Type B pancreatic cell (in vitro differentiated cells): Measurements from ENCODE around the gene TMEM130. TPM values are rescaled to one million over a fixed set of nuclear protein-coding genes. Genes with fewer than 3 reads are reported as not detected.

Source experiments
- DNase-seq: peaks from one replicate; pipeline ENCODE4 v3.0.0; 2021; ENCODE audit warnings: mixed read lengths; ENCODE audit not compliant: unreplicated experiment; ENCODE audit errors: extremely low spot score
- H3K27ac Mint-ChIP-seq: 2 replicates; pipeline ENCODE4 v1.8.0; 2021; ENCODE audit warnings: mild to moderate bottlenecking, mixed read lengths
- H3K27me3 Mint-ChIP-seq: 2 replicates; pipeline ENCODE4 v1.8.0; 2021; ENCODE audit warnings: mixed read lengths
- H3K36me3 Mint-ChIP-seq: 2 replicates; pipeline ENCODE4 v1.8.0; 2021; ENCODE audit warnings: mixed read lengths
- H3K4me1 Mint-ChIP-seq: one replicate; pipeline ENCODE4 v1.8.0; 2021; ENCODE audit warnings: mixed read lengths; ENCODE audit not compliant: unreplicated experiment
- H3K4me3 Mint-ChIP-seq: 2 replicates; pipeline ENCODE4 v1.8.0; 2021; ENCODE audit warnings: mild to moderate bottlenecking, mixed read lengths
- H3K9me3 Mint-ChIP-seq: 2 replicates; pipeline ENCODE4 v1.8.0; 2021; ENCODE audit warnings: mixed read lengths
- CTCF ChIP-seq: fragments of 200-600 bp; sonication (generic); conservative IDR thresholded peaks from 2 replicates; pipeline ENCODE4 v1.5.0; 2021; ENCODE audit warnings: antibody characterized with exemption, mild to moderate bottlenecking
- microRNA-seq: library from miRNA; unstranded; fragments of <30 nt; microRNA quantifications from one replicate; pipeline ENCODE4, GENCODE V29; 2020
- total RNA-seq: library from RNA; stranded (reverse); gene quantifications from 2 replicates; pipeline ENCODE4 v1.2.1, GENCODE V29; 2021; ENCODE audit warnings: low replicate concordance

The TMEM130 gene
- total RNA-seq, 1 donor from 2014 or later, result 1.2 TPM

GRCh38 chr7:98805956-98806838 lies 63.6 kb downstream of the TMEM130 start:
- DNase-seq, result no peak
- no peak for TF ChIP-seq CTCF
- H3K27me3 Mint-ChIP-seq, result no peaks in the 10 kb centered on the region
- H3K27ac Mint-ChIP-seq, result no peak overlapping the region
- H3K4me3 Mint-ChIP-seq, result no peak overlapping the region
- no peaks in the 10 kb centered on the region for H3K36me3 Mint-ChIP-seq
- H3K4me1 Mint-ChIP-seq, result no peaks in the 10 kb centered on the region
- H3K9me3 Mint-ChIP-seq, result peaks cover 1% of the 10 kb centered on the region

- no peak for DNase-seq
- TF ChIP-seq CTCF, result no peak
- Mint-ChIP-seq H3K36me3 (no peaks in the 10 kb centered on the region), H3K27me3 (no peaks in the 10 kb centered on the region), H3K4me3 (no peak overlapping the region), H3K9me3 (peaks cover 5% of the 10 kb centered on the region), H3K27ac (no peak overlapping the region), H3K4me1 (no peaks in the 10 kb centered on the region)
Observed at GRCh38 chr7:98802781-98803110, 67.1 kb downstream of the TMEM130 start.

- Mint-ChIP-seq H3K36me3 (no peaks in the 10 kb centered on the region), H3K27me3 (no peaks in the 10 kb centered on the region), H3K27ac (no peak overlapping the region), H3K4me3 (no peak overlapping the region), H3K9me3 (peaks cover 5% of the 10 kb centered on the region), H3K4me1 (no peaks in the 10 kb centered on the region)
- no peak for TF ChIP-seq CTCF
- DNase-seq, result peak; percentile 78
Observed at GRCh38 chr7:98802088-98802780, 67.6 kb downstream of the TMEM130 start.

GRCh38 chr7:98800996-98801395 lies 68.8 kb downstream of the TMEM130 start:
- Mint-ChIP-seq H3K27me3 (no peaks in the 10 kb centered on the region), H3K36me3 (no peaks in the 10 kb centered on the region), H3K4me3 (no peak overlapping the region), H3K4me1 (no peaks in the 10 kb centered on the region), H3K27ac (no peak overlapping the region), H3K9me3 (peaks cover 7% of the 10 kb centered on the region)
- no peak for DNase-seq
- TF ChIP-seq CTCF, result no peak

GRCh38 chr7:98797150-98797549 lies 72.7 kb downstream of the TMEM130 start:
- Mint-ChIP-seq H3K36me3 (no peaks in the 10 kb centered on the region), H3K27me3 (no peaks in the 10 kb centered on the region), H3K27ac (peak overlapping the region; percentile 74), H3K4me1 (no peaks in the 10 kb centered on the region), H3K9me3 (peaks cover 9% of the 10 kb centered on the region), H3K4me3 (no peak overlapping the region)
- no peak for TF ChIP-seq CTCF
- DNase-seq, result no peak

Small RNAs within 50 kb of the gene (microRNA-seq; reads per million reads assigned to microRNA genes)
- 1.7 reads per million for gene MIR3609

Other genes starting within 250 kb of the TMEM130 start
- 45.0 and 65.7 TPM in 2 replicates for gene TRRAP, start 8.5 kb upstream of the TMEM130 start, total RNA-seq